Endothelial cell of umbilical vein (primary cell): ENCODE results near the gene KAT6B. TPM values are rescaled to one million over a fixed set of nuclear protein-coding genes. Genes with fewer than 3 reads are reported as not detected.

Experiments used
- BruUV-seq: library from RNA; stranded (reverse); fragments of 400-500 nt; replicated peaks from 2 replicates; lab custom pipeline; 2021; lab: Mats Ljungman, UMichigan
- CTCF ChIA-PET: fragments of 300-600, 350-600 bp; sonication (Branson Sonifier 250); formaldehyde crosslinking; loops from one replicate; lab custom pipeline; 2021; ENCODE audit warnings: antibody characterized with exemption, inconsistent platforms; lab: Charles Lee
- POLR2A ChIA-PET: fragments of 300-600, 350-600 bp; sonication (Branson Sonifier 250); formaldehyde crosslinking; loops from one replicate; lab custom pipeline; 2021; ENCODE audit warnings: antibody characterized with exemption, inconsistent platforms; lab: Charles Lee
- DNase-seq: peaks from one replicate; pipeline ENCODE4 v3.0.0-alpha.2; 2011; ENCODE audit warnings: low read depth, low spot score
- FAIRE-seq: peaks from 2 replicates; lab custom pipeline; 2011; peaks lifted over from hg19 to GRCh38; lab: Jason Lieb, UNC
- H2AFZ ChIP-seq: 2 replicates; pipeline ENCODE4 v1.6.0; 2012; ENCODE audit warnings: low read depth, low read length, control low read depth, inconsistent platforms
- H3K27ac ChIP-seq: 2 replicates; pipeline ENCODE4 v1.5.1; 2011; ENCODE audit warnings: low read depth, mild to moderate bottlenecking, control low read depth, low read length, moderate library complexity; ENCODE audit not compliant: insufficient read depth
- H3K27me3 ChIP-seq, 2 experiments: 2 replicates each; pipeline versions ENCODE4 v1.6.0 to v1.6.1; 2011; ENCODE audit warnings: low read length in 2 of 2, mixed read lengths in 1 of 2; ENCODE audit not compliant: control insufficient read depth in 2 of 2, insufficient read depth in 2 of 2
- H3K36me3 ChIP-seq, 2 experiments: 2 replicates in 1 of 2; 3 replicates in 1 of 2; pipeline ENCODE4 v1.5.1; 2011; ENCODE audit warnings: low read length in 2 of 2, mild to moderate bottlenecking in 1 of 2, moderate library complexity in 1 of 2; ENCODE audit not compliant: control insufficient read depth in 2 of 2, insufficient read depth in 2 of 2; ENCODE audit errors: extremely low read depth in 1 of 2
- H3K4me1 ChIP-seq: 3 replicates; pipeline ENCODE4 v1.5.1; 2011; ENCODE audit warnings: mild to moderate bottlenecking, low read length; ENCODE audit not compliant: control insufficient read depth, insufficient read depth; ENCODE audit errors: extremely low read depth
- H3K4me2 ChIP-seq: 2 replicates; pipeline ENCODE4 v1.6.1; 2011; ENCODE audit warnings: low read length, control low read depth, mixed read lengths; ENCODE audit not compliant: insufficient read depth
- H3K4me3 ChIP-seq, 3 experiments: fragments of 200-600 bp in 1 of 3; sonication (generic), shearing (Covaris generic) in 1 of 3; replicated peaks in 1 of 3; 2 replicates each; pipeline ENCODE4 v1.5.1; 2011 to 2016; ENCODE audit warnings: control low read depth in 3 of 3, low read length in 3 of 3, mild to moderate bottlenecking in 2 of 3, inconsistent platforms in 1 of 3, low read depth in 1 of 3, moderate library complexity in 1 of 3; ENCODE audit not compliant: insufficient read depth in 1 of 3
- H3K79me2 ChIP-seq: 2 replicates; pipeline ENCODE4 v1.6.0; 2012; ENCODE audit warnings: low read length, inconsistent platforms; ENCODE audit not compliant: control insufficient read depth, insufficient read depth
- H3K9ac ChIP-seq: replicated peaks from 2 replicates; pipeline ENCODE3; 2011; ENCODE audit warnings: low read length, control low read depth; ENCODE audit not compliant: insufficient read depth; ENCODE audit errors: extremely low read depth
- H3K9me1 ChIP-seq: replicated peaks from 3 replicates; pipeline ENCODE4 v1.6.0; 2011; ENCODE audit warnings: mild to moderate bottlenecking, low read length; ENCODE audit not compliant: control insufficient read depth, insufficient read depth; ENCODE audit errors: extremely low read depth
- H3K9me3 ChIP-seq: replicated peaks from 2 replicates; pipeline ENCODE4 v1.5.1; 2012; ENCODE audit warnings: low read length, inconsistent platforms; ENCODE audit not compliant: control insufficient read depth, insufficient read depth
- H4K20me1 ChIP-seq: replicated peaks from 2 replicates; pipeline ENCODE3; 2011; ENCODE audit warnings: mild to moderate bottlenecking, low read length; ENCODE audit not compliant: control insufficient read depth, insufficient read depth; ENCODE audit errors: extremely low read depth
- JUN ChIP-seq: IDR thresholded peaks from 2 replicates; pipeline ENCODE4 v1.6.1; 2011; ENCODE audit warnings: borderline replicate concordance, low read depth; ENCODE audit not compliant: insufficient read length, insufficient read depth
- MAX ChIP-seq: IDR thresholded peaks from 2 replicates; pipeline ENCODE4 v1.6.1; 2011; ENCODE audit not compliant: insufficient read depth, insufficient read length
- MYC ChIP-seq: IDR thresholded peaks from one replicate; pipeline ENCODE4 v1.6.1; 2011; ENCODE audit warnings: mild to moderate bottlenecking, low read depth, low read length
- POLR2A ChIP-seq: IDR thresholded peaks from 2 replicates; pipeline ENCODE4 v1.6.1; 2012; ENCODE audit warnings: low read depth, mild to moderate bottlenecking, control low read depth, low read length
- POLR2AphosphoS5 ChIP-seq: IDR thresholded peaks from 2 replicates; pipeline ENCODE4 v1.6.1; 2012; ENCODE audit warnings: low read depth, mild to moderate bottlenecking, control low read depth, low read length, moderate library complexity; ENCODE audit not compliant: insufficient read depth
- dilution Hi-C: fragments of 300-500 bp; cut with MboI; formaldehyde crosslinking; loops from one replicate; pipeline ENCODE4 v1.15.0; 2019; ENCODE audit warnings: low sequenced_read_pairs; ENCODE audit not compliant: extremely low pct_ligation_motif_present
- intact Hi-C: fragments of 100-400 bp; cut with micrococcal nuclease; formaldehyde crosslinking; loops from one replicate; pipeline ENCODE4 v1.10.0; 2022
- polyA plus RNA-seq, 4 experiments: library from polyadenylated mRNA; depleted of rRNA in 3 of 4; stranded (reverse) in 3 of 4; unstranded in 1 of 4; fragments of >200 nt; gene quantifications; 2 replicates each; pipeline versions ENCODE4 v1.2.1 to v1.2.3, GENCODE V29; 2011 to 2012; ENCODE audit warnings: missing spikeins in 1 of 4
- total RNA-seq: library from RNA; stranded (reverse); gene quantifications from 2 replicates; pipeline ENCODE4 v1.2.3, GENCODE V29; 2021

Gene KAT6B
- total and polyA plus RNA-seq, 2 donors (not counting 3 experiments of a cell fraction or from before 2014, with no cell fraction given), result 4.5 to 17.0 TPM

GRCh38 chr10:75035975-75036708 is 209.7 kb downstream of the KAT6B start:
- Histone ChIP-seq H4K20me1 (no peaks in the 10 kb centered on the region), H3K27ac (no peak overlapping the region), H3K79me2 (no peaks in the 10 kb centered on the region), H3K9me1 (no peaks in the 10 kb centered on the region), H3K36me3 (no peaks in the 10 kb centered on the region), H3K27me3 (no peaks in the 10 kb centered on the region), H3K9ac (no peak overlapping the region), H3K4me3 (no peak overlapping the region), H3K4me1 (peaks cover 4% of the 10 kb centered on the region), H3K9me3 (no peaks in the 10 kb centered on the region), H2AFZ (no peak overlapping the region), H3K4me2 (no peak overlapping the region)
- no TSS peak for BruUV-seq
- no peak for FAIRE-seq
- no peak for DNase-seq
- intact Hi-C loops (no loop called here), dilution Hi-C loops (no loop called here)
- ChIA-PET CTCF (no interaction called here), POLR2A (no interaction called here)
- no peak for TF ChIP-seq POLR2A
- no peak for TF ChIP-seq MYC
- no peak for TF ChIP-seq POLR2AphosphoS5
- no peak for TF ChIP-seq JUN
- TF ChIP-seq MAX, result no peak

- dilution Hi-C loops, result no loop called here
- intact Hi-C loops, result no loop called here
Observed at GRCh38 chr10:75037171-75038153, 211.1 kb downstream of the KAT6B start.

More at GRCh38 chr10:75037171-75038153, 211.1 kb downstream of the KAT6B start:
- CTCF ChIA-PET, result no interaction called here
- no peaks in the 10 kb centered on the region for H3K36me3 ChIP-seq
- TF ChIP-seq MAX (no peak), MYC (no peak)
- FAIRE-seq, result no peak
- no peaks in the 10 kb centered on the region for H3K27me3 ChIP-seq
- no peak overlapping the region for H3K9ac ChIP-seq
- H3K9me1 ChIP-seq, result no peaks in the 10 kb centered on the region
- H3K79me2 ChIP-seq, result no peaks in the 10 kb centered on the region
- H3K4me1 ChIP-seq, result peaks cover 4% of the 10 kb centered on the region
- H4K20me1 ChIP-seq, result no peaks in the 10 kb centered on the region
- POLR2A ChIA-PET, result no interaction called here
- no peak for DNase-seq
- H3K4me2 ChIP-seq, result no peak overlapping the region
- no TSS peak for BruUV-seq
- H3K4me3 ChIP-seq, result no peak overlapping the region
- H2AFZ ChIP-seq, result no peak overlapping the region
- no peaks in the 10 kb centered on the region for H3K9me3 ChIP-seq
- no peak overlapping the region for H3K27ac ChIP-seq
